Esophagus muscularis mucosa (tissue), 4 donors: Measurements from ENCODE around the gene SEMA6D. TPM values are rescaled to one million over a fixed set of nuclear protein-coding genes. Genes with fewer than 3 reads are reported as not detected.

Experiments used
- DNase-seq: peaks from one replicate; pipeline ENCODE4 v3.0.0-alpha.2; 2017; ENCODE audit errors: extremely low spot score
- H3K27ac ChIP-seq, 4 donors: fragments of 200-600 bp; sonication (generic); replicated peaks in 1 of 4; 1 replicate in 3 of 4; 2 replicates in 1 of 4; pipeline ENCODE4 v1.5.1; 2016 to 2019; ENCODE audit warnings: mild to moderate bottlenecking in 1 of 4
- H3K27me3 ChIP-seq, 4 donors: fragments of 200-600 bp; sonication (generic); one replicate each; pipeline versions ENCODE4 v1.5.1 to v1.6.0; 2016 to 2019
- H3K36me3 ChIP-seq, 4 donors: fragments of 200-600 bp; sonication (generic); one replicate each; pipeline ENCODE4 v1.5.1; 2016 to 2019
- H3K4me1 ChIP-seq, 4 donors: fragments of 200-600 bp; sonication (generic); one replicate each; pipeline ENCODE4 v1.5.1; 2016 to 2019
- H3K4me3 ChIP-seq, 4 donors: fragments of 200-600 bp; sonication (generic); 1 replicate in 2 of 4; 2 replicates in 2 of 4; pipeline ENCODE4 v1.5.1; 2016 to 2019; ENCODE audit warnings: mild to moderate bottlenecking in 4 of 4, moderate library complexity in 1 of 4
- H3K9me3 ChIP-seq, 4 donors: fragments of 200-600 bp; sonication (generic); 1 replicate in 3 of 4; 2 replicates in 1 of 4; pipeline ENCODE4 v1.5.1; 2016 to 2019
- CTCF ChIP-seq, 3 experiments: fragments of 200-600 bp in 2 of 3; fragments of 450-650 bp in 1 of 3; sonication (generic) in 2 of 3; IDR thresholded peaks; one replicate each; pipeline ENCODE4 v1.5.1; 2017 to 2019; ENCODE audit warnings: antibody characterized with exemption in 3 of 3, mild to moderate bottlenecking in 2 of 3, moderate library complexity in 1 of 3
- EP300 ChIP-seq: sonication (generic); formaldehyde crosslinking; IDR thresholded peaks from one replicate; pipeline ENCODE4 v1.6.1; 2017; ENCODE audit warnings: antibody characterized with exemption
- POLR2A ChIP-seq: fragments of 450-650 bp; IDR thresholded peaks from one replicate; pipeline ENCODE4 v1.6.1; 2017; ENCODE audit warnings: antibody characterized with exemption, moderate library complexity, mild to moderate bottlenecking, low read depth
- POLR2AphosphoS5 ChIP-seq, 2 donors: sonication (generic); formaldehyde crosslinking; IDR thresholded peaks; one replicate each; pipeline ENCODE4 v1.6.1; 2017; ENCODE audit warnings: antibody characterized with exemption in 2 of 2
- WGBS: methylation state at CpG from one replicate; pipeline ENCODE4 v1.1.5; 2018; 5-methylcytosine and 5-hydroxymethylcytosine counted together
- intact Hi-C: fragments of 100-400 bp; cut with DNase I; formaldehyde crosslinking; loops from one replicate; pipeline ENCODE4 v1.15.1; 2023
- total RNA-seq, 4 donors: library from RNA; depleted of rRNA; stranded (reverse); fragments of >200 nt; gene quantifications; one replicate each; pipeline versions ENCODE4 v1.1.0 to v1.2.1, GENCODE V29; 2016

The SEMA6D gene
- total RNA-seq, 4 donors from 2014 or later: 2.1 to 5.2 (median 3.8) TPM

GRCh38 chr15:47688573-47689086 lies 28.7 kb upstream of the SEMA6D start:
- H3K36me3 ChIP-seq: no peaks in the 10 kb centered on the region
- no peak overlapping the region for H3K27ac ChIP-seq
- DNase-seq: no peak
- intact Hi-C loops: no loop called here
- no peak for TF ChIP-seq EP300
- TF ChIP-seq POLR2AphosphoS5 (IDR thresholded peaks at IDR 0.05): no peak
- no peak for TF ChIP-seq POLR2A
- no peak for TF ChIP-seq CTCF (IDR thresholded peaks at IDR 0.05)
- H3K9me3 ChIP-seq: no peaks in the 10 kb centered on the region
- WGBS: 50% methylated on average over 4 of the region's 4 CpGs
- no peaks in the 10 kb centered on the region for H3K27me3 ChIP-seq
- H3K4me1 ChIP-seq: no peaks in the 10 kb centered on the region
- no peak overlapping the region for H3K4me3 ChIP-seq

DNA sequence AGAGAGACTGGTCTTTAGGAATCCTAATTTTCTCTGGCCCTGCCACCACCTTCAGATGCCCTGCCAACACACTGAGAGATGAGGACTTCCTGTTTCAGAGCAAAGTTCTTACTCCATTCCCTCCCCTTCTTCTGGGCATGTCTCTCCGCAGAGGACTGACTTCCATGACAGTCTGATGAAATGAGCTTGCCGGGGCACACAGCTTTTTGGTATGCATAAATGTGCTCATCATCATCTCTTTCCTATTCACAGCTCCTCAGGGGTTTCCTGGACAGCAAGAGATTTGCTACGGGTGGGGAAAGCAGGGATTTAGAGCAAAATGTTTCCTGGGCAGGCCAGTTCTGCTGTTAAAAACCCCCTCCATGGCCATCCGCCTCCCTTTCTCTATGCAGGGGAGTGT lies 27.6 kb upstream of the SEMA6D start:
- 89% methylated on average over 4 of the region's 4 CpGs for WGBS
- no peak for TF ChIP-seq POLR2AphosphoS5 (IDR thresholded peaks at IDR 0.05)
- no peak for TF ChIP-seq EP300
- TF ChIP-seq CTCF (IDR thresholded peaks at IDR 0.05): no peak
- TF ChIP-seq POLR2A: no peak
- Histone ChIP-seq H3K27ac (no peak overlapping the region), H3K9me3 (no peaks in the 10 kb centered on the region), H3K4me1 (no peaks in the 10 kb centered on the region), H3K27me3 (no peaks in the 10 kb centered on the region), H3K36me3 (no peaks in the 10 kb centered on the region), H3K4me3 (no peak overlapping the region)
- DNase-seq: no peak
- intact Hi-C loops: no loop called here

- intact Hi-C loops: no loop called here
- H3K9me3 ChIP-seq: no peaks in the 10 kb centered on the region
- no peak overlapping the region for H3K27ac ChIP-seq
- no peaks in the 10 kb centered on the region for H3K4me1 ChIP-seq
- WGBS: 79% methylated on average over 2 of the region's 2 CpGs
- H3K27me3 ChIP-seq: no peaks in the 10 kb centered on the region
- DNase-seq: no peak
- no peak overlapping the region for H3K4me3 ChIP-seq
- H3K36me3 ChIP-seq: no peaks in the 10 kb centered on the region
- no peak for TF ChIP-seq POLR2A
- no peak for TF ChIP-seq EP300
- no peak for TF ChIP-seq CTCF (IDR thresholded peaks at IDR 0.05)
- no peak for TF ChIP-seq POLR2AphosphoS5 (IDR thresholded peaks at IDR 0.05)
Measured at GRCh38 chr15:47691882-47692281, 25.4 kb upstream of the SEMA6D start.

DNA sequence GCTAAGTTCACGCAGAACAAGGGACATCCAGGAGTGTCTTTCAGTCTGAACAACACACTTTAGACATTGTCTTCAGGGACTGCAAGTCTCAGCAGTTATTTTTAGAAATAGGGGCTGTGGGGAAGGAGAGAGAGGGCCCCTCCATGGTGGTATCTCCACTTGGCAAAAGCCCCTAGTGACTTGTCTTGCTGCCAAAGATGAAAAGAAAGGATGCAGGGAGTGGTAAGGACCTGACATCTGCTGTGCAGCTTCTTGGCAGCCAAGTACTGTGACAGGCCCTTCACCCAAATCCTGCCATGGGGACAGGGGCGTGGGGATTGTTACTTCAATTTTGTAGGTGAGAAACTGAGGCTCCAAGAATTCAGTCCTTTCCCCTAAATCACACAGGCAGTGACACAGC lies 21.0 kb upstream of the SEMA6D start:
- 88% methylated on average over 2 of the region's 2 CpGs for WGBS

More for the DNA sequence above, 21.0 kb upstream of the SEMA6D start:
- Histone ChIP-seq H3K4me3 (no peak overlapping the region), H3K27ac (no peak overlapping the region), H3K36me3 (no peaks in the 10 kb centered on the region), H3K9me3 (peaks cover 0 to 8% (median 0%) of the 10 kb centered on the region in 4 donors), H3K27me3 (no peaks in the 10 kb centered on the region), H3K4me1 (no peaks in the 10 kb centered on the region)
- no peak for DNase-seq
- TF ChIP-seq POLR2A: no peak
- no peak for TF ChIP-seq POLR2AphosphoS5 (IDR thresholded peaks at IDR 0.05)
- no peak for TF ChIP-seq EP300
- TF ChIP-seq CTCF (IDR thresholded peaks at IDR 0.05): no peak
- intact Hi-C loops: no loop called here
